HG02981 (cell line): ENCODE measurements around the gene NAP1L1.

Experiments used
- ATAC-seq: cut with Tn5 transposase; IDR thresholded peaks from one replicate; pipeline ENCODE4 v1.9.1; 2021; ENCODE audit warnings: mild to moderate bottlenecking, moderate library complexity; ENCODE audit not compliant: unreplicated experiment

The NAP1L1 gene

GRCh38 chr12:76042147-76042546, 42.3 kb downstream of the NAP1L1 start:
- no peak for ATAC-seq

DNA sequence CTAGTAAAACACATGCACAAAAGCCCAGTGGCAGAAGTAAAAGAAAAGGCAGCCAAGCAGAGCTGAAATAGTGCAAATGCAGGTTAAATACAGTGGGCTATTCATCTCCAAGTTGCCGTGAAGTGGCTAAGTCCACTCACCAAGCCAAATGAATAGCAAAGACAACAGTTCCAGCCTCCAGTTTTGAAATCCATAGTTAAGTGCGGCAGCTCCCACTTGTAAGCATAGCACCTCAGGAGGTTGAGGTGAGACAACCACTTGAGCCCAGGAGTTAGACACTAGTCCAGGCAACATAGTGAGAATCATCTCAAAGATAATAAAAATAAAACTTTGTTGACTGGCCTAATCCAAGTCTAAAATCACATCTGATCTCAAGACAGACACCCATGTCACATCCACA, 43.1 kb downstream of the NAP1L1 start:
- no peak for ATAC-seq

DNA sequence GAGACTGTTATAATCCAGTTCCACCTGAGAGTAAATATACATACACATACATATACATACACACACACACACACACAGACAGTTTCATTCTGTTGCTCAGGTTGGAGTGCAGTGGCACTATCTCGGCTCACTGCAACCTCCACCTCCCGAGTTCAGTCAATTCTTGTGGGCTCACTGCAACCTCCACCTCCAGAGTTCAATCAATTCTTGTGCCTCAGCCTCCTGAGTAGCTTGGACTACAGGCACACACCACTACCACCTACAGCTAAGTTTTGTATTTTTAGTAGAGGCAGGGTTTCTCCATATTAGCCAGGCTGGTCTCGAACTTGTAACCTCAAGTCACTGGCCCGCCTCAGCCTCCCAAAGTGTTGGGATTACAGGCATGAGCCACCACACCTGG, 44.0 kb downstream of the NAP1L1 start:
- ATAC-seq = no peak

GRCh38 chr12:76038176-76038575, 46.3 kb downstream of the NAP1L1 start:
- ATAC-seq = no peak

DNA sequence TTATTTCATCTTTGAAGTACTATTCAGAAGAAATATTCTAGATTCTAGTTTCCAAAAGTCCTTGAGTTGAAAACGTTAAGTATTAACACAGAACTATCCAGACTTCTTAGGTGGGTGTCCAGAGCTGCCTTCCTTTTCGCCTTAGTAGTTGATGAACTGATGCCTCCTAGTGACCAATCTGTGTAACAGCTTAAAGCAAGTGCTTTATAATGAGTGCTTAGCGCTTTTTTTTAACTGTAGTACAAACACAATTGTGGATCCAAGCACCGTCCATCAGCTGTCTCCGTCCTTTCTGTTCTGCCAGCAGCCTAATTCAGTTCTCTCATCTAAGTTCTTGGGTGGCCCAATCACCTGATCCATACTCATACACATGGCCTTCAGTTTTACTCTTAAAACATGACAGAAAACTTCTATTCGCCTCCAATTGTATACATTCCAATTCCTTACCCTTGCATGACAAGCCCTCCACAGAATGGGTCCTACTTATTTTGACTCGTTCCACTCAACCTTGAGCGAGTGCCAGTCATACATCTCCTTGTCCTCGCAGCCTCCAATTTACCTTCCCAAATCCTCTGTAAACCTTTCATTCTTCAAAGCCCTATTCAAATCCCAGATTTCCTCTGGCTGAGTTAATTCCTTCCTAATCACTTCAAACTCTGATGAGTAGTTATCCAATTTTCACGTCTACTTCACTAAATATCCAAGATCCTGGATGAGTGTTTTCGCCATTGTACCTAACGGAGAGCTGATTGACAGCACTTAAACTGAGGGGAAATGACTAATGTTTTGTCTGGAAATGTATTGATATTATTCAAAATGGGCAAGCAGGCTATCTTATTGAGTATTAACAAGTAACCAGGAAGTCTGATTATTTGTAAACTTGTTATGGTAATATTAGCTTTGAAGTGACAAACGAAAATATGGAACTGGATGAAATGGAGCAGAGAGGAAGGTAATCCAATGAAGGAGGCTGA, 47.1 kb downstream of the NAP1L1 start:
- peak; percentile 74 for ATAC-seq

- ATAC-seq = no peak
Measured at GRCh38 chr12:76035045-76035444, 49.4 kb downstream of the NAP1L1 start.

GRCh38 chr12:76033081-76034011, 51.1 kb downstream of the NAP1L1 start:
- ATAC-seq = no peak

DNA sequence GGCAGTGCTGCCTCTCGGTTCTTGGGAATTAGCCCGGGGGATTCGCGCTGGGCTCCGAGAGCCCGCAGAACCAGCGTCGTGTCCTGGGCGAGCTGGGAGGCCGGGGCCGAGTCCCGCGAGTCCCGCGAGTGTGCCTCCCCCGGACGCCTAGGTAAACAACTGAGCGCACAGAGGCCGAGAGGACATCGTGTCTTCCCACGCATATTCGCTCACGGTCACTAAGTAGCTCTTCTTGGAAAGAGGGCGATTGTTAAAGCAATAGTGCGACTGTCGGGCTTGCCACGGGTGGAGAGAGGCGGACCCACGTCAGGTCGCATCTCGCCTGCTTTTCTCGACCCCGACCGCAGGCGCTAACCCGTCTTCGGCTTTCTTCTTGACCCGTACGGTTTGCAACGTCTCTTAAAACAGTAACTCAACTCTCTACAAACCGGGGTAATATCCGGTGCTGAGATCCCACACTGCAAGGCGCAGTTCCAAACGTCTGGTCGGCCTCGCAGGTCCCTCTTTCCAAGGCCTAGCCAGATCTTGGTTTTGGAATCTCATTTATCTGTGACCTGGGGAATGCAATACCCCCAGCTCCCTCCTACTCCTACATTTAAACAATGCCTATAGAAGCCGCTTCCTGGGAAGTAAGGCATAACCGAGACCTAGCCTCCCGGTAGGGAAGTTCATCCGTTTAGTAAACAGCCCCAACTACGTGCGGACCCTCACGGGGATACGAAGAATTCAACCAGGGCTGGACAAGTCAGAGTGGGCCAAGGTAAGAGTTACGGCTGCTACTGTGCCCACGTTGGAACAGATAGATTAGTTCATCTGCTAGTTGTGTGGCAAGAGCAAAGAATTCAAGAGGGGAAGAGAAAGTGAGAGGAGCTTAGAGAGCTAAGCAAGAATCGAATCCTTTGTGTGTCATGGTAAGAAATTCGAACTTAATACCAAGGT, 52.2 kb downstream of the NAP1L1 start:
- peak; percentile 17 for ATAC-seq

DNA sequence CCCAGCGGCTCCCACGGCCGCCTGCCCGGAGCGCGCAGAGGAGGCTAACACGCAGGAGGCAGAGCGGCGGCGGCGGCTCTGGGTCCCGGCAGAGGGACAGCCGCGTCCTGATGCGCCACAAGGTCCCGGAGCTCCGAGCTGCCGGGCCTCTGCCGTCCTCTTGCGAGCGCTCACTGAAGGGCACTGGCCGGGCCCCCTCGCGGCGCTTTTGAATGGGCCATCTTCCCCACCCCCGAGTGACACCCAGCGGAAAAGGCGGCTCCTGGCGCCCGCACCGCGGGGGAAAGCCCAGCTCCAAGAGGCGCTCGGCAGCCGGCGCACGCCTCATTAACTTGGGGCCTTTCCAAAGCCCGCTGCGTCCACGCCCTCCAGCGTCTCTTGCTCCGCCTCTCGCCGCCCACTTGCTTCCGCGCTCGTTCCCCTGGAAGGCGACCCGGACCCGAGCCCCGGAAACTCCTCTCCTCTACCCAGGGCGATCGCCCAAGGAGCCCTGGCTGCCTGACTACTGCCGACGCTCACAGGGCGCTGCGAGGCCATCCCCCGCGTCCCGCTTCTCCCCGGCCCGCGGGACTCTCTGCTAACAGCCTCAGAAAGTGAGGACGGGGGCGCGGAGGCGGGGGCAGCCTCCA, 53.0 kb downstream of the NAP1L1 start, which contains the start of gene PHLDA1:
TSS of gene PHLDA1 (minus strand) at position 363 of the 629 bp plus-strand sequence.
- peak; percentile 74 for ATAC-seq

DNA sequence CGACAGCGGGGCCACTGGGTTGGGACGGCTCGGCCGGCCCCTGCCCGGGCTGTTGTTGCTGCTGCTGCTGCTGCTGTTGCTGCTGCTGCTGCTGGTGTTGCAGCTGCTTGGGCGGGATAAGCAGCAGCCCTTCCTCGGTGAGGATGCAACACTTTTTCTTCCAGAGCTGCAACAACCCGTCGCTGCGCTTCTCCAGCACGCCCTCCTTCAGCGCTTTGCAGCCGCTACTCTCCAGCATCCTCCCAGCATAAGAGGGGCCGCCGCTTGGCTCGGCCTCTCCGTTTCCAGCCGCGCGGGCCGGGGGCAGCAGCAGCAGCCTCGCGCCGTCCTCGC, 53.4 kb downstream of the NAP1L1 start:
- ATAC-seq = no peak

- peak; percentile 9 for ATAC-seq
Measured at GRCh38 chr12:76030341-76031080, 54.0 kb downstream of the NAP1L1 start.

DNA sequence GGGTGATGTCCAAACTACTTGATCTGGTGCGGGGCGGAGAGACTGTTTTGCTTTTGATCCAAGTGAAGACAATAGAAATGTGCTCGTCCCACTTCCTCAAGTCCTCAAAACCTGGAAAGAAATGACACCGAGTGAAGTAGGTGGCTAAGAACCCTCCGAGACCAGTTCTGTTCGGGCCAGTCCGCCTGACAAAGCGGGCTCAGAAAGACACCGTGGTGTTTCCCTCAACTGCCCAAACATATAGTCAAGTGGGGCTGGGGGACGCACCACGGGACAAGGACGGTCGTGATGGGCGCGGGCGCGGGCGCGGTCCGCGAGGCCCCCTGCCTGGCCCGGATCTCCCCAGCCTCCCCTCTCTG, 54.5 kb downstream of the NAP1L1 start:
- ATAC-seq = no peak

DNA sequence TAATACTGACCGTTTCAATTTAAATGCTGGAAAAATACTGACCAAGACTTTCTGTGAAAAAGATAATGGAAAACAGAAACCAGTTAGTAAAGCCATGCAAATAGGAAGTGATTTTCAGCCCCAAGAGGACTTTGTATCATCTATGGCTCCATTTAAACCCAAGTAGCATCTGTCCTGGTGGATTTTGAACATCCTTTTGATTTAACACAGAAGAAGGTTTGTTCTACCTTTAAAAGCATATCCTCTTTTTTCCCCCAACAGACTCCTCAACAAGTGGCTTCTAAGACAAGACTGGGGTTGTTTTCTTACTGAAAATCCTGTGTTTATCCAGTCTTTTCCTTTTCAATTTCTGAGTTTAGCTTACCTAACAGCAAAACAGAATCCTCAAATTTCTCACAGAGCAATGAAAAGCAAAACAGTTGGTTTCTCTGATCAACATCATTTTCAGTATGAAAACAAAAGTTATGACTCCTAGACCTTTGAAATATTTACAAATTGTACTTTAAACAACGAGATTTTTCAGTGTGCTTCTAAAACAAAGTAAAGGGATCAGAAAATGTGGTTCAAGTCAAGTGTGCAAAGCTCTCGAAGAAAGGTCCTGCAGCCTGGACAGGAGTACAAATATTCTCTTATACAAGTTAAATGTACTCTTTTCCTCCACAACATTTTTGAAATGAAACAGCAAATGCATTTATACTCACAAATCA, 55.8 kb downstream of the NAP1L1 start:
- no peak for ATAC-seq

GRCh38 chr12:76026643-76027063, 57.8 kb downstream of the NAP1L1 start:
- ATAC-seq = no peak

- no peak for ATAC-seq
Measured at GRCh38 chr12:76025601-76026575, 58.6 kb downstream of the NAP1L1 start.

DNA sequence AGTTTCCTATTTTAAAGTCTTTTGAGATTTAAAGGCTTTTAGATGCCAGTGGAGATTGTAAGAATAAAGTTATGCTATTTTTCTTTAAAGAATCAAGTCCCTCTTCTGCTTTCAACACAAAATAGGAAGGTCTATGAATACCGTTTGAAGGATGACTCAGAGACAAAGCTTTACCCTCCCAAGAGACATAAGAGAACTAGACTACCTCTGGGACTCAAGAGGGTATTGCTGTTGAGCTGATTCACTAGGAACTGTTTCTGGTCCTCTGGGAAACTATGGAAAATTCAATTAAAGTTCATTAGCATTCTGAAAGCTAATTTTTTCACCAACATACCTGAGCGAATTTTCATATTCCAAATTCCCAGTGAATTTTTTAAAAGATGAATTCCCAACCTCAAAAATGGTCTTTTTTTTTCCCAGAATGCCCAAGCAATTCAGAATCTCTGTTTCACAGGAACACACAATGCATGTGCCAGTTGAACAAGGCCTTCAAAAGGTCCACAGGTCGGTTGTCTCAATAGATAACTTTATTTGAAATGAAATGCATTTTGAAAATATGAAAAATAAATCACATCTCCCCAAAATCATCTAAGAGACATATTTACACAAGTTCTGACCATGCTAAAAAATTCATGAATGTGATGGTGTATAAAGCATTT, 59.4 kb downstream of the NAP1L1 start:
- ATAC-seq = no peak
